ENCODE data around the gene ANOS1. TPM values are rescaled to one million over a fixed set of nuclear protein-coding genes. Genes with fewer than 3 reads are reported as not detected.
"Not testable (repeated sequence)": the region's sequence is repeated elsewhere in the genome, so short reads cannot be mapped to it uniquely, and the experiment has no call there.

The ANOS1 gene
- total and polyA plus RNA-seq, 12 donors, result 0.60 to 7.3 (median 2.0) TPM

DNA sequence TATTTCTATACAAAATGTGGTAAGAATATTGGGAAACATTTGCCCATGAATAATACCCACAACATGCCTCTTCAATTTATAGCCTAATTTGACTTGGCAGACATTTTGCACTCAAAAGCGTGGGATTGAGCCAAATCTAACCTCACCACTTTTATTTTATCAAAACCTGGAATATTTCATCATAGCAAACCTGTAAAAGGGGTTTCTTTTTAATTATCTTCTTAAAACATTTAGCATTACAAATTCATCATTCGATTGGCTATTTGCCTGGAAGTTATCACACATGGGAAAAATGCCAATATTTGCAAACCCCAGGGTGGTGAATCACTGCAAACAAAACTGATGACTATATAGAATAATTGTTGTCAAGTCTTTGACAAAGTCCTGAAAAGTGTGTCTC is 211.1 kb downstream of the ANOS1 start:
- intact Hi-C loops (cut with DNase I), result no loop called here
- Histone ChIP-seq H3K9me3 (replicated peaks in 1 of 3) (no peaks in the 10 kb centered on the region), H3K4me3 (no peak overlapping the region), H3K27me3 (no peaks in the 10 kb centered on the region), H3K4me1 (replicated peaks in 1 of 2) (no peaks in the 10 kb centered on the region), H3K36me3 (replicated peaks in 1 of 2) (no peaks in the 10 kb centered on the region), H3K27ac (no peak overlapping the region)
- TF ChIP-seq, protein P1, sequence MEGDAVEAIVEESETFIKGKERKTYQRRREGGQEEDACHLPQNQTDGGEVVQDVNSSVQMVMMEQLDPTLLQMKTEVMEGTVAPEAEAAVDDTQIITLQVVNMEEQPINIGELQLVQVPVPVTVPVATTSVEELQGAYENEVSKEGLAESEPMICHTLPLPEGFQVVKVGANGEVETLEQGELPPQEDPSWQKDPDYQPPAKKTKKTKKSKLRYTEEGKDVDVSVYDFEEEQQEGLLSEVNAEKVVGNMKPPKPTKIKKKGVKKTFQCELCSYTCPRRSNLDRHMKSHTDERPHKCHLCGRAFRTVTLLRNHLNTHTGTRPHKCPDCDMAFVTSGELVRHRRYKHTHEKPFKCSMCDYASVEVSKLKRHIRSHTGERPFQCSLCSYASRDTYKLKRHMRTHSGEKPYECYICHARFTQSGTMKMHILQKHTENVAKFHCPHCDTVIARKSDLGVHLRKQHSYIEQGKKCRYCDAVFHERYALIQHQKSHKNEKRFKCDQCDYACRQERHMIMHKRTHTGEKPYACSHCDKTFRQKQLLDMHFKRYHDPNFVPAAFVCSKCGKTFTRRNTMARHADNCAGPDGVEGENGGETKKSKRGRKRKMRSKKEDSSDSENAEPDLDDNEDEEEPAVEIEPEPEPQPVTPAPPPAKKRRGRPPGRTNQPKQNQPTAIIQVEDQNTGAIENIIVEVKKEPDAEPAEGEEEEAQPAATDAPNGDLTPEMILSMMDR (IDR thresholded peaks at IDR 0.05), result no peak
- no peak for TF ChIP-seq POLR2A (IDR thresholded peaks at IDR 0.05)
- DNase-seq, result no peak
- WGBS, 4 donors, result 56 to 65% (median 62%) methylated on average over 2 of the region's 2 CpGs

DNA sequence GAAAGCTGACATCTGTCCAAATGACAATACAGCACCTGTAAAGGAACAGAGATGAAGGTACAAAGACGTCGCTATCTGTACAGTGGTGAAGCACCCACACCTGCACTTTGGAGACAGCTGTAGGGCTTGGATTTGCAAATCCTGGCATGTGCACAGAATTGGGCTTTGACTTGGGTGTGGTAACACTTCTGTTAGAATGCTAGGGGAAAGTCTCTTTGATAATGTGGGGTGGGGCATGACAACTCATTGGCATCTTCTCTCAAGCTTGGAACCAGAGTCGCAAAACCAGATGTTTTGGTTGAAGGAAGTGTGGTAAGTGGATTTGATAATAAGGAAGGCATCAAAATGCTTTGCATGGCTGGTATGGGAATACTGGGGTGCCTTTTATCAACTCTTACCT is 211.8 kb downstream of the ANOS1 start:
- Histone ChIP-seq H3K4me3 (no peak overlapping the region), H3K27ac (no peak overlapping the region), H3K27me3 (no peaks in the 10 kb centered on the region), H3K9me3 (replicated peaks in 1 of 3) (no peaks in the 10 kb centered on the region), H3K4me1 (replicated peaks in 1 of 2) (no peaks in the 10 kb centered on the region), H3K36me3 (replicated peaks in 1 of 2) (no peaks in the 10 kb centered on the region)
- DNase-seq, result no peak
- WGBS, 4 donors, result 57 to 82% (median 69%) methylated on average over 3 of the region's 3 CpGs
- intact Hi-C loops (cut with DNase I), result no loop called here
- TF ChIP-seq POLR2A (IDR thresholded peaks at IDR 0.05), result no peak
- TF ChIP-seq, protein P1 (IDR thresholded peaks at IDR 0.05), result no peak

DNA sequence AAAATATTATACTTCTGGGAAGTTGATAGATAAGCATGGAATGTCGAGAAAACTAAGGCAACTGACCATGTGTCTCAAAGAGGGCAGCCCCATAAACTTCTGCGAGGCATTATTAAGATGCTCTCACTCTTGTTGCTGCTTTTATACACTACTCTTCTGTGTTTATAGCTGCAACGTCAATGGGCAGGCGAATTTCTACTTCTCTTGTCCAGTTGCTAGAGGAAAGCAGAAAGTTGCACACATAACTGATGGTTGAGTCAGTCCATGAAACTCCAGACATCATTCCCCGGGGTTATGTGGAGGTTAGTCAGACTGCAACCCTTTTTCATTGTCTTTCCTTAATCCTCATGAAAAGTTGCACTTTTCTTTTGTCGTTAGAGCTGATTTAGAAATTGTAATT is 227.5 kb downstream of the ANOS1 start:
- no peak overlapping the region for H3K4me3 ChIP-seq

DNA sequence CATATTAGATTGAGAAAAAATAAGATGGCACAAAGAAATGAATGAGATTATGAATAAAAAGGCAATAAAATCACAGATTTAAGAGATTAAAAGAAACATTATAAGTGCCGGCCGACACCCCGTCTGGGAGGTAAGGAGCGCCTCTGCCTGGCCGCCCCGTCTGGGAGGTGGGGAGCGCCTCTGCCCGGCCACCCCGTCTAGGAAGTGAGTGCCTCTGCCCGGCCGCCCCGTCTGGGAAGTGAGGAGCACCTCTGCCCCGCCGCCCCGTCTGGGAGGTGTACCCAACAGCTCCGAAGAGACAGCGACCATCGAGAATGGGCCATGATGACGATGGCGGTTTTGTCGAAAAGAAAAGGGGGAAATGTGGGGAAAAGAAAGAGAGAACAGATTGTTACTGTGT is 229.8 kb downstream of the ANOS1 start:
- H3K4me1 ChIP-seq (replicated peaks in 1 of 2); DNase-seq; H3K9me3 ChIP-seq (replicated peaks in 1 of 3); H3K36me3 ChIP-seq (replicated peaks in 1 of 2); intact Hi-C loops (cut with DNase I); H3K4me3 ChIP-seq; H3K27me3 ChIP-seq; H3K27ac ChIP-seq: not testable (repeated sequence)
- WGBS, 4 donors, result 89 to 96% (median 91%) methylated on average over 12 to 21 of the region's 21 CpGs

More for the DNA sequence above, 227.5 kb downstream of the ANOS1 start:
- Histone ChIP-seq H3K36me3 (replicated peaks in 1 of 2) (no peaks in the 10 kb centered on the region), H3K9me3 (replicated peaks in 1 of 3) (no peaks in the 10 kb centered on the region), H3K4me1 (replicated peaks in 1 of 2) (no peaks in the 10 kb centered on the region), H3K27me3 (peaks cover 2% of the 10 kb centered on the region), H3K27ac (no peak overlapping the region)
- intact Hi-C loops (cut with DNase I), result no loop called here
- 62 to 67% (median 65%) methylated on average over 6 of the region's 6 CpGs for WGBS, 4 donors
- DNase-seq, result no peak
- TF ChIP-seq POLR2A (IDR thresholded peaks at IDR 0.05), result no peak
- TF ChIP-seq, protein P1 (IDR thresholded peaks at IDR 0.05), result no peak

DNA sequence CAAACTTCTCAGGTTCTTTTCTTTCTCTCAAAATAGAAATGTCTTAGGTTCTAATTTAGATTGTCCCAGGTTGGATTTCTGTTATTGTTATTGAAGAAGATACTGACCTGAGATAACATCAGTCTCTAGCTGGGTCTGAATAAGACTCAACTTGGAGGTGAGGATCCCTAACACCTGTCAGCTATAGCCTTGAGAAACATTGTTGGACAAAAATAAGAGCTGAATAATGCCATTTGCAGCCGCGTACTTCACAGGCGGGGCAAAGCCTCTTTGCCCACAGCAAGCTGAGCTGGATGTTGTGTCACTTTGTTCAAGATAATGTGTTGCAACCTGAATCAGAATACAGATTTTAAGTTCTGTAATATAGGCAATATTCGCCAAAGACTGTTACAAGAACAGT is 231.7 kb downstream of the ANOS1 start:
- Histone ChIP-seq H3K9me3 (replicated peaks in 1 of 3) (no peaks in the 10 kb centered on the region), H3K4me1 (replicated peaks in 1 of 2) (no peaks in the 10 kb centered on the region), H3K36me3 (replicated peaks in 1 of 2) (no peaks in the 10 kb centered on the region), H3K27me3 (peaks cover 6% of the 10 kb centered on the region), H3K27ac (no peak overlapping the region), H3K4me3 (no peak overlapping the region)
- WGBS, 4 donors, result 50 to 89% (median 88%) methylated on average over 1 to 4 of the region's 4 CpGs
- no peak for DNase-seq
- intact Hi-C loops (cut with DNase I), result no loop called here
- TF ChIP-seq POLR2A (IDR thresholded peaks at IDR 0.05), result no peak
- TF ChIP-seq, protein P1 (IDR thresholded peaks at IDR 0.05), result no peak

DNA sequence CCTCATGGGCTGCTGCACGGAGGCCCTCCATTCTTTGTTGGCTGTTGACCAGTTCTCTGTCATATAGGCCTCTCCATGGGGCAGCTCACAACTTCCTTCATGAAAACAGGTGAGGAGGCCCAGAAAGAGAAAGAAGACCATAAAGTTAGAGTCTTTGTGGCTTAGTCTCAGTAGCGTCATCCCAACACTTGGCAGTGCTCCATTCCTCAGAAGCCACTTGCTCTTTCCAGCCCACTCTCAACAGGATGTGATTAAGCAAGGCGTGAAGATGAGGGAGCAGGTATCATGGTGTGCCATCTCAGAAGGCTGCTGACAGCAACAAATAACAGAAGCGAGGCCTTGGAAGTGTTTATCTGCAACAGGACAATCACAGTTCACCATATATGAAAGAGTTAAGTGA is 236.9 kb downstream of the ANOS1 start:
- DNase-seq; H3K36me3 ChIP-seq (replicated peaks in 1 of 2); H3K4me1 ChIP-seq (replicated peaks in 1 of 2); intact Hi-C loops (cut with DNase I); H3K4me3 ChIP-seq; H3K9me3 ChIP-seq (replicated peaks in 1 of 3); H3K27me3 ChIP-seq; H3K27ac ChIP-seq: not testable (repeated sequence)
- 59 to 77% (median 72%) methylated on average over 3 to 4 of the region's 4 CpGs for WGBS, 4 donors
